Body of pancreas (tissue), 4 donors: ENCODE measurements around the gene ANTXR1. TPM values are rescaled to one million over a fixed set of nuclear protein-coding genes. Genes with fewer than 3 reads are reported as not detected.
"Not testable (repeated sequence)": the region's sequence is repeated elsewhere in the genome, so short reads cannot be mapped to it uniquely, and the experiment has no call there.

ENCODE experiments used
- ATAC-seq: fragments of 150-250 bp; one replicate; pipeline ENCODE4 v1.9.1; 2016
- DNase-seq, 4 donors: peaks; one replicate each; pipeline ENCODE4 v3.0.0-alpha.2; 2019
- H3K27ac ChIP-seq, 4 donors: fragments of 200-600 bp; sonication (generic); 1 replicate in 3 of 4; 2 replicates in 1 of 4; pipeline versions ENCODE4 v1.5.1 to v1.6.1; 2016 to 2019; ENCODE audit warnings: mild to moderate bottlenecking in 1 of 4, mixed read lengths in 1 of 4, moderate library complexity in 1 of 4
- H3K27me3 ChIP-seq, 2 donors: fragments of 200-600 bp; sonication (generic); one replicate each; pipeline ENCODE4 v1.6.0; 2016; ENCODE audit warnings: mild to moderate bottlenecking in 1 of 2
- H3K36me3 ChIP-seq, 2 donors: fragments of 200-600 bp; sonication (generic); replicated peaks in 1 of 2; 2 replicates each; pipeline ENCODE4 v1.5.1; 2016; ENCODE audit warnings: low read depth in 2 of 2; ENCODE audit not compliant: insufficient read depth in 1 of 2
- H3K4me1 ChIP-seq: fragments of 200-600 bp; sonication (generic); one replicate; pipeline ENCODE4 v1.6.0; 2016
- H3K4me3 ChIP-seq, 2 donors: fragments of 200-600 bp; sonication (generic); 1 replicate in 1 of 2; 2 replicates in 1 of 2; pipeline ENCODE4 v1.5.1; 2016 to 2019
- H3K9me3 ChIP-seq, 3 donors: fragments of 200-600 bp; sonication (generic); 1 replicate in 2 of 3; 2 replicates in 1 of 3; pipeline ENCODE4 v1.5.1; 2016
- CTCF ChIP-seq, 7 experiments: fragments of 450-650 bp in 4 of 7; fragments of 200-600 bp in 3 of 7; sonication (generic) in 3 of 7; IDR thresholded peaks; one replicate each; pipeline ENCODE4 v1.5.1; 2016 to 2019; ENCODE audit warnings: antibody characterized with exemption in 7 of 7
- POLR2A ChIP-seq, 3 donors: fragments of 450-650 bp; IDR thresholded peaks; one replicate each; pipeline ENCODE4 v1.6.1; 2016; ENCODE audit warnings: antibody characterized with exemption in 3 of 3, mild to moderate bottlenecking in 2 of 3
- WGBS, 2 donors: methylation state at CpG; one replicate each; pipeline ENCODE4 v1.1.5; 2017; 5-methylcytosine and 5-hydroxymethylcytosine counted together
- intact Hi-C: fragments of 100-400 bp; cut with DNase I; formaldehyde crosslinking; loops from one replicate; pipeline ENCODE4 v1.15.1; 2023
- total RNA-seq, 2 donors: library from RNA; depleted of rRNA; stranded (reverse); fragments of >200 nt; gene quantifications; one replicate each; pipeline ENCODE4 v1.1.0, GENCODE V29; 2016

The ANTXR1 gene
- total RNA-seq, 2 donors from 2014 or later = 9.3 to 11.2 TPM

GRCh38 chr2:69250981-69251380, 238.0 kb downstream of the ANTXR1 start:
- DNase-seq (no peak), ATAC-seq (no peak)
- H3K36me3 ChIP-seq = no peaks in the 10 kb centered on the region
- peaks cover 13% of the 10 kb centered on the region for H3K4me1 ChIP-seq
- intact Hi-C loops = no loop called here
- 95 to 100% methylated on average over 1 of the region's 1 CpG for WGBS, 2 donors
- no peaks in the 10 kb centered on the region for H3K9me3 ChIP-seq
- H3K27me3 ChIP-seq = no peaks in the 10 kb centered on the region
- no peak overlapping the region for H3K27ac ChIP-seq
- H3K4me3 ChIP-seq = no peak overlapping the region
- TF ChIP-seq POLR2A (IDR thresholded peaks at IDR 0.05) (no peak), CTCF (IDR thresholded peaks at IDR 0.05) (no peak)

DNA sequence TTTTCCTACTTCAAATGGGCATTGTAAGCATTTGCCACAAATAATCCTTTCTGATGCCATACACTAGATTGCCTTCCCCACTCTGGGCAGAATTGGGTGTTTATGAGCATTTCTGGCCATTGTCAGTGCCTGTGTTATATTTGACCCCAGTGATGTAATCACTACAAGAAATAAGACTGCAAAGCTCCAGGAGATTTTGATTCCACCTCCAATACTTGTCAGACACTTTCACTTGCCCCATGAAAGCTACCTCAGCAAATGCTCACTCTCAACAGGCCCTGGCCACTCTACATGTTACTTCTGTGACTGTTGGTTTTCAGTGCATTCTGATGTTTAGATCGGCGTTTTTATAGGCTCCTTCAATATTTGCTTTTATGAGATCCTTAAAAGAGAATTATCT, 239.0 kb downstream of the ANTXR1 start:
- Histone ChIP-seq H3K4me3 (no peak overlapping the region), H3K9me3 (no peaks in the 10 kb centered on the region), H3K4me1 (peaks cover 13% of the 10 kb centered on the region), H3K27ac (no peak overlapping the region), H3K27me3 (no peaks in the 10 kb centered on the region), H3K36me3 (no peaks in the 10 kb centered on the region)
- WGBS, 2 donors = 53 to 60% methylated on average over 2 of the region's 2 CpGs
- DNase-seq (no peak), ATAC-seq (no peak)
- intact Hi-C loops = no loop called here
- TF ChIP-seq POLR2A (IDR thresholded peaks at IDR 0.05) (no peak), CTCF (IDR thresholded peaks at IDR 0.05) (no peak)

GRCh38 chr2:69253112-69253511, 240.1 kb downstream of the ANTXR1 start:
- Histone ChIP-seq H3K9me3 (no peaks in the 10 kb centered on the region), H3K27me3 (no peaks in the 10 kb centered on the region), H3K4me3 (no peak overlapping the region), H3K4me1 (peaks cover 9% of the 10 kb centered on the region), H3K27ac (no peak overlapping the region), H3K36me3 (no peaks in the 10 kb centered on the region)
- ATAC-seq = no peak
- DNase-seq = no peak
- WGBS, 2 donors = 53 to 61% methylated on average over 2 of the region's 2 CpGs
- TF ChIP-seq POLR2A (IDR thresholded peaks at IDR 0.05) (no peak), CTCF (IDR thresholded peaks at IDR 0.05) (no peak)
- intact Hi-C loops = no loop called here

DNA sequence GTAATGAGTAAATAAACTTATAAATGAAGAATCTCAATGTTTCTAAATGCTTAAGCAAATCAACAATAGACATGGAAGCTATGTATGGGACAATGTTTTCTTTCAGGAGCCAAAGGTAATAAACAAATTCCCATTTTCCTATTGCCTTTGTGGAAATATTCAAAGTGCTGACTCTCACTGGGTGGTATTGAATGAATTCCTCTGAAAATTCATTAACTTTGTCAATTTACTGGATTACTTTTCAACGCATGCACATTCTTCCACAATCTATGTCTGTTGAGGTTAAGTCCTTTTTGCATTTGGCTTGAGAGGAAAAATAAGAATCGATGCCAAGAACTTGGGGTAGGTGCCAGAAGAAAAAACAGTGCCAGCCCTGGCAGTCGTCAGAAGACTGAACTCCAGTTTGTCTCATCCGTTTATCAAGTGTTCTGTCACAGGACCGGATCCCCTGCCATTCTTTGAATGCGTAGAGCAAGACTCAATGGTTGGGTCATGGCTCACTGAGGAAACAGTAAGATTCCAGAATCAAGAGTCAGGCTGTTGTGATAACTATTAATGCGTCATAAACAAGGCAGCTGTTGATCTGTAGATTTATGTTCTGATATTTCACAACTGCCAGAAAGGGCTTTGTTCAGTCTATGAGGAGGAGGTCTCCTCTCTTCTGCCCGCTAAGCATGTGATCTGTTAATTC, 240.8 kb downstream of the ANTXR1 start:
- Histone ChIP-seq H3K27me3 (no peaks in the 10 kb centered on the region), H3K36me3 (no peaks in the 10 kb centered on the region), H3K27ac (no peak overlapping the region), H3K4me3 (no peak overlapping the region), H3K9me3 (no peaks in the 10 kb centered on the region), H3K4me1 (peaks cover 4% of the 10 kb centered on the region)
- intact Hi-C loops = no loop called here
- WGBS, 2 donors = 29 to 31% methylated on average over 8 of the region's 8 CpGs
- peak; percentile 56 for ATAC-seq
- DNase-seq = peak in 1 of 4 donors; percentile 11
- TF ChIP-seq POLR2A (IDR thresholded peaks at IDR 0.05) (no peak), CTCF (IDR thresholded peaks at IDR 0.05) (no peak)

- no peak for DNase-seq
Observed at GRCh38 chr2:69255760-69256159, 242.8 kb downstream of the ANTXR1 start.

DNA sequence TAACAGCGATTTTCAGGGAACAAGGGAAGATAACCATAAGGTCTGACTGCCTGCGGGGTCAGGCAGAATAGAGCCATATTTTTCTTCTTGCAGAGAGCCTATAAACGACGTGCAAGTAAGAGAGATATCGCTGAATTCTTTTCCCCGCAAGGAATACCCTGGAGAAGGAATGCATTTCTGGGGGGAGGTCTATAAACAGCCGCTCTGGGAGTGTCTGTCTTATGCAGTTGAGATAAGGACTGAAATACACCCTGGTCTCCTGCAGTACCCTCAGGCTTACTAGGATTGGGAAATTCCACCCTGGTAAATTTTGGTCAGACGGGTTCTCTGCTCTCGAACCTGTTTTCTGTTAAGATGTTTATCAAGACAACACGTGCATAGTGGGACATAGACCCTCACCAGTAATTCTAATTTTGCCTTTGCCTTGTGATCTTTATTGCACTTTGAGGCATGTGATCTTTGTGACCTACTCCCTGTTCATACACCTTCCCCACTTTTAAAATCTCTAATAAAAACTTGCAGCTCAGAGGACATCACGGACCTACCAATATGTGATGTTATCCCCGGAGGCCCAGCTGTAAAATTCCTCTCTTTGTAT, 247.1 kb downstream of the ANTXR1 start:
- intact Hi-C loops, H3K27ac ChIP-seq, H3K4me1 ChIP-seq, ATAC-seq, H3K4me3 ChIP-seq, H3K36me3 ChIP-seq, DNase-seq, H3K27me3 ChIP-seq: not testable (repeated sequence)
- 72 to 80% methylated on average over 12 of the region's 12 CpGs for WGBS, 2 donors
- peaks cover 0 to 17% (median 0%) of the 10 kb centered on the region in 3 donors for H3K9me3 ChIP-seq

More at GRCh38 chr2:69255760-69256159, 242.8 kb downstream of the ANTXR1 start:
- 82 to 84% methylated on average over 3 of the region's 3 CpGs for WGBS, 2 donors
- Histone ChIP-seq H3K4me3 (no peak overlapping the region), H3K4me1 (peaks cover 4% of the 10 kb centered on the region), H3K27me3 (no peaks in the 10 kb centered on the region), H3K9me3 (peaks cover 0 to 15% (median 0%) of the 10 kb centered on the region in 3 donors), H3K36me3 (no peaks in the 10 kb centered on the region), H3K27ac (no peak overlapping the region)
- ATAC-seq = no peak
- intact Hi-C loops = no loop called here
- TF ChIP-seq POLR2A (IDR thresholded peaks at IDR 0.05) = no peak
